AG04449 (cell line): ENCODE data around the gene KPNA3.

Source experiments
- CTCF ChIA-PET: fragments of 350-600 bp; formaldehyde crosslinking; extraction: SDS; loops from one replicate; lab custom pipeline; 2021; ENCODE audit warnings: antibody characterized with exemption; lab: Yijun Ruan, JAX
- POLR2A ChIA-PET: fragments of 400-600, 350-600 bp; formaldehyde crosslinking; extraction: SDS; loops from one replicate; lab custom pipeline; 2020; ENCODE audit warnings: antibody characterized with exemption, inconsistent platforms; lab: Yijun Ruan, JAX
- DNase-seq: peaks from one replicate; pipeline ENCODE4 v3.0.0-alpha.2; 2010; ENCODE audit warnings: low read depth, low spot score
- H3K4me3 ChIP-seq: 2 replicates; pipeline ENCODE4 v1.5.1; 2011; ENCODE audit warnings: low read depth, mild to moderate bottlenecking, control low read depth, low read length
- CTCF ChIP-seq: IDR thresholded peaks from one replicate; pipeline ENCODE4 v1.5.1; 2011; ENCODE audit warnings: mild to moderate bottlenecking, moderate library complexity, low read length, control low read depth, inconsistent platforms; ENCODE audit not compliant: insufficient read depth; ENCODE audit errors: missing control alignments

Gene KPNA3

GRCh38 chr13:49669735-49670309 lies 122.7 kb downstream of the KPNA3 start:
- no peak for DNase-seq
- TF ChIP-seq CTCF: peak; percentile 87
- H3K4me3 ChIP-seq: no peak overlapping the region
- ChIA-PET CTCF (interaction anchor here (0.8 to 3.9 kb wide), 22 partner anchors 10 to 1242 kb away, joined by 3 to 22 read pairs (median 4); partner anchors contain the start of genes KPNA3 and SPRYD7), POLR2A (no interaction called here)

- ChIA-PET CTCF (interaction anchor here (0.6 to 1.4 kb wide), 2 partner anchors 183 to 268 kb away, joined by 3 read pairs; partner anchors contain the start of gene SPRYD7), POLR2A (no interaction called here)
- no peak for DNase-seq
- no peak for TF ChIP-seq CTCF
- no peak overlapping the region for H3K4me3 ChIP-seq
Observed at GRCh38 chr13:49667773-49668172, 124.7 kb downstream of the KPNA3 start.

GRCh38 chr13:49664606-49665005 lies 127.9 kb downstream of the KPNA3 start:
- POLR2A ChIA-PET: no interaction called here
- CTCF ChIA-PET: no interaction called here

GRCh38 chr13:49657241-49657641 lies 135.2 kb downstream of the KPNA3 start:
- no peak for DNase-seq
- ChIA-PET CTCF (no interaction called here), POLR2A (no interaction called here)
- TF ChIP-seq CTCF: no peak
- H3K4me3 ChIP-seq: no peak overlapping the region

More at GRCh38 chr13:49664606-49665005, 127.9 kb downstream of the KPNA3 start:
- DNase-seq: no peak
- no peak overlapping the region for H3K4me3 ChIP-seq
- TF ChIP-seq CTCF: no peak

- ChIA-PET CTCF (no interaction called here), POLR2A (no interaction called here)
- H3K4me3 ChIP-seq: no peak overlapping the region
- no peak for TF ChIP-seq CTCF
- no peak for DNase-seq
Observed at GRCh38 chr13:49655906-49656305, 136.6 kb downstream of the KPNA3 start.

- ChIA-PET POLR2A (no interaction called here), CTCF (no interaction called here)
- no peak for DNase-seq
- TF ChIP-seq CTCF: no peak
- H3K4me3 ChIP-seq: no peak overlapping the region
Observed at GRCh38 chr13:49654011-49654410, 138.5 kb downstream of the KPNA3 start.
